SJSA1 (cell line): Measurements from ENCODE around the gene SEZ6. TPM values are rescaled to one million over a fixed set of nuclear protein-coding genes. Genes with fewer than 3 reads are reported as not detected.

ENCODE experiments used
- DNase-seq, 2 experiments: peaks; one replicate each; pipeline ENCODE4 v3.0.0-alpha.2; 2015 to 2020; ENCODE audit warnings: low spot score in 2 of 2, low read depth in 1 of 2
- H3K27ac ChIP-seq: fragments of 250-450 bp; sonication (Bioruptor Pico); 2 replicates; pipeline ENCODE4 v1.5.1; 2020; ENCODE audit warnings: mild to moderate bottlenecking, moderate library complexity
- H3K27me3 ChIP-seq: fragments of 250-450 bp; sonication (Bioruptor Pico); replicated peaks from 2 replicates; pipeline ENCODE4 v1.5.1; 2020; ENCODE audit warnings: mild to moderate bottlenecking, moderate library complexity
- H3K36me3 ChIP-seq: fragments of 250-450 bp; sonication (Bioruptor Pico); 2 replicates; pipeline ENCODE4 v1.5.1; 2020; ENCODE audit warnings: mild to moderate bottlenecking
- H3K4me1 ChIP-seq: fragments of 250-450 bp; sonication (Bioruptor Pico); replicated peaks from 2 replicates; pipeline ENCODE4 v1.6.1; 2021; ENCODE audit warnings: mild to moderate bottlenecking
- H3K4me3 ChIP-seq: fragments of 250-450 bp; sonication (Bioruptor Pico); 2 replicates; pipeline ENCODE4 v1.5.1; 2020; ENCODE audit warnings: mild to moderate bottlenecking
- H3K9me3 ChIP-seq: fragments of 250-450 bp; sonication (Bioruptor Pico); replicated peaks from 2 replicates; pipeline ENCODE4 v1.5.1; 2020; ENCODE audit warnings: mild to moderate bottlenecking
- total RNA-seq: library from RNA; depleted of rRNA; stranded (reverse); fragments of >200 nt; shearing (Covaris generic); gene quantifications from 2 replicates; pipeline ENCODE4 v1.2.3, GENCODE V29; 2014

The SEZ6 gene
- total RNA-seq, 1 experiment from 2014 or later, result not detected

- DNase-seq, result no peak
- H3K27me3 ChIP-seq, result no peaks in the 10 kb centered on the region
- no peak overlapping the region for H3K27ac ChIP-seq
- H3K4me3 ChIP-seq, result no peak overlapping the region
- peaks cover 13% of the 10 kb centered on the region for H3K4me1 ChIP-seq
- no peaks in the 10 kb centered on the region for H3K36me3 ChIP-seq
- H3K9me3 ChIP-seq, result no peaks in the 10 kb centered on the region; the same call in 1 of the 2 replicates
Measured at GRCh38 chr17:28956861-28957260, 49.0 kb downstream of the SEZ6 start.

GRCh38 chr17:28956112-28956511, 49.7 kb downstream of the SEZ6 start:
- no peak for DNase-seq
- H3K36me3 ChIP-seq, result no peaks in the 10 kb centered on the region

GRCh38 chr17:28955408-28955807, 50.4 kb downstream of the SEZ6 start:
- Histone ChIP-seq H3K36me3 (no peaks in the 10 kb centered on the region), H3K27me3 (no peaks in the 10 kb centered on the region), H3K4me3 (no peak overlapping the region), H3K4me1 (peaks cover 14% of the 10 kb centered on the region), H3K9me3 (no peaks in the 10 kb centered on the region; the same call in 1 of the 2 replicates), H3K27ac (no peak overlapping the region)
- no peak for DNase-seq

More at GRCh38 chr17:28956112-28956511, 49.7 kb downstream of the SEZ6 start:
- no peaks in the 10 kb centered on the region; the same call in 1 of the 2 replicates for H3K9me3 ChIP-seq
- no peak overlapping the region for H3K27ac ChIP-seq
- peaks cover 14% of the 10 kb centered on the region for H3K4me1 ChIP-seq
- no peak overlapping the region for H3K4me3 ChIP-seq
- H3K27me3 ChIP-seq, result no peaks in the 10 kb centered on the region

GRCh38 chr17:28954886-28955285, 50.9 kb downstream of the SEZ6 start:
- Histone ChIP-seq H3K4me1 (peaks cover 14% of the 10 kb centered on the region), H3K36me3 (no peaks in the 10 kb centered on the region; the same call in 1 of the 2 replicates)
- no peak for DNase-seq

GRCh38 chr17:28953444-28954118, 52.3 kb downstream of the SEZ6 start:
- Histone ChIP-seq H3K27ac (no peak overlapping the region), H3K36me3 (peaks cover 4% of the 10 kb centered on the region; the same call in 1 of the 2 replicates), H3K4me1 (peaks cover 14% of the 10 kb centered on the region), H3K4me3 (no peak overlapping the region), H3K27me3 (no peaks in the 10 kb centered on the region), H3K9me3 (no peaks in the 10 kb centered on the region; the same call in 1 of the 2 replicates)
- DNase-seq, result peak; percentile 28 to 61

More at GRCh38 chr17:28954886-28955285, 50.9 kb downstream of the SEZ6 start:
- no peaks in the 10 kb centered on the region; the same call in 1 of the 2 replicates for H3K9me3 ChIP-seq
- no peak overlapping the region for H3K27ac ChIP-seq
- no peaks in the 10 kb centered on the region for H3K27me3 ChIP-seq
- H3K4me3 ChIP-seq, result no peak overlapping the region

- no peaks in the 10 kb centered on the region for H3K27me3 ChIP-seq
- peak; percentile 96 to 97 for DNase-seq
- H3K27ac ChIP-seq, result peak overlapping the region; percentile 68
- peak overlapping the region; percentile 62 for H3K4me3 ChIP-seq
- peaks cover 24% of the 10 kb centered on the region for H3K4me1 ChIP-seq
- H3K9me3 ChIP-seq, result no peaks in the 10 kb centered on the region; the same call in 1 of the 2 replicates
- H3K36me3 ChIP-seq, result peaks cover 10% of the 10 kb centered on the region
Measured at GRCh38 chr17:28951991-28952975, 53.5 kb downstream of the SEZ6 start.

- H3K36me3 ChIP-seq, result peaks cover 10% of the 10 kb centered on the region
- peak within 1 kb of the TSS; percentile 68 for H3K27ac ChIP-seq
- peak; percentile 99 to 100 for DNase-seq
- H3K4me1 ChIP-seq, result peaks cover 31% of the 10 kb centered on the region
- H3K27me3 ChIP-seq, result no peaks in the 10 kb centered on the region
- H3K4me3 ChIP-seq, result peak within 1 kb of the TSS; percentile 62
- no peaks in the 10 kb centered on the region; the same call in 1 of the 2 replicates for H3K9me3 ChIP-seq
Measured at GRCh38 chr17:28951428-28951990, 54.3 kb downstream of the SEZ6 start, which contains the start of gene PHF12. Gene PHF12 (minus strand): TSS chr17:28951518. CDS start chr17:28950960, 558 bp downstream.

GRCh38 chr17:28950752-28951427, 54.9 kb downstream of the SEZ6 start:
- Histone ChIP-seq H3K9me3 (no peaks in the 10 kb centered on the region; the same call in 1 of the 2 replicates), H3K4me3 (peak overlapping the region; percentile 62), H3K27me3 (no peaks in the 10 kb centered on the region), H3K27ac (peak overlapping the region; percentile 41), H3K36me3 (peaks cover 10% of the 10 kb centered on the region), H3K4me1 (peaks cover 35% of the 10 kb centered on the region)
- DNase-seq, result no peak

GRCh38 chr17:28950017-28950751, 55.6 kb downstream of the SEZ6 start:
- no peaks in the 10 kb centered on the region for H3K27me3 ChIP-seq
- peak; percentile 62 to 76 for DNase-seq
- H3K4me3 ChIP-seq, result peak overlapping the region; percentile 62
- H3K27ac ChIP-seq, result peak overlapping the region; percentile 19
- no peaks in the 10 kb centered on the region; the same call in 1 of the 2 replicates for H3K9me3 ChIP-seq
- peaks cover 42% of the 10 kb centered on the region for H3K4me1 ChIP-seq
- peaks cover 10% of the 10 kb centered on the region for H3K36me3 ChIP-seq

GRCh38 chr17:28949185-28950016, 56.4 kb downstream of the SEZ6 start:
- Histone ChIP-seq H3K36me3 (peaks cover 13% of the 10 kb centered on the region), H3K4me1 (peaks cover 50% of the 10 kb centered on the region), H3K9me3 (no peaks in the 10 kb centered on the region; the same call in 1 of the 2 replicates), H3K27ac (peak overlapping the region; percentile 56), H3K4me3 (peak overlapping the region; percentile 62), H3K27me3 (no peaks in the 10 kb centered on the region)
- DNase-seq, result peak; percentile 62 to 73

GRCh38 chr17:28948873-28949184, 57.0 kb downstream of the SEZ6 start:
- Histone ChIP-seq H3K27ac (peak overlapping the region; percentile 56), H3K4me1 (peaks cover 52% of the 10 kb centered on the region), H3K36me3 (peaks cover 19% of the 10 kb centered on the region), H3K27me3 (no peaks in the 10 kb centered on the region), H3K4me3 (peak overlapping the region; percentile 62), H3K9me3 (no peaks in the 10 kb centered on the region; the same call in 1 of the 2 replicates)
- DNase-seq, result no peak

GRCh38 chr17:28948342-28948741, 57.5 kb downstream of the SEZ6 start:
- peak in 1 of 2 experiments; percentile 47 for DNase-seq
- Histone ChIP-seq H3K9me3 (no peaks in the 10 kb centered on the region; the same call in 1 of the 2 replicates), H3K27ac (peak overlapping the region; percentile 56; the same call in 1 of the 2 replicates)

More at GRCh38 chr17:28948342-28948741, 57.5 kb downstream of the SEZ6 start:
- Histone ChIP-seq H3K4me3 (peak overlapping the region; percentile 62), H3K4me1 (peaks cover 52% of the 10 kb centered on the region), H3K36me3 (peaks cover 24% of the 10 kb centered on the region), H3K27me3 (no peaks in the 10 kb centered on the region)
